Measurements from ENCODE around the gene TMEM59.
"Not testable (repeated sequence)": the region's sequence is repeated elsewhere in the genome, so short reads cannot be mapped to it uniquely, and the experiment has no call there.

Gene TMEM59, protein sequence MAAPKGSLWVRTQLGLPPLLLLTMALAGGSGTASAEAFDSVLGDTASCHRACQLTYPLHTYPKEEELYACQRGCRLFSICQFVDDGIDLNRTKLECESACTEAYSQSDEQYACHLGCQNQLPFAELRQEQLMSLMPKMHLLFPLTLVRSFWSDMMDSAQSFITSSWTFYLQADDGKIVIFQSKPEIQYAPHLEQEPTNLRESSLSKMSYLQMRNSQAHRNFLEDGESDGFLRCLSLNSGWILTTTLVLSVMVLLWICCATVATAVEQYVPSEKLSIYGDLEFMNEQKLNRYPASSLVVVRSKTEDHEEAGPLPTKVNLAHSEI

DNA sequence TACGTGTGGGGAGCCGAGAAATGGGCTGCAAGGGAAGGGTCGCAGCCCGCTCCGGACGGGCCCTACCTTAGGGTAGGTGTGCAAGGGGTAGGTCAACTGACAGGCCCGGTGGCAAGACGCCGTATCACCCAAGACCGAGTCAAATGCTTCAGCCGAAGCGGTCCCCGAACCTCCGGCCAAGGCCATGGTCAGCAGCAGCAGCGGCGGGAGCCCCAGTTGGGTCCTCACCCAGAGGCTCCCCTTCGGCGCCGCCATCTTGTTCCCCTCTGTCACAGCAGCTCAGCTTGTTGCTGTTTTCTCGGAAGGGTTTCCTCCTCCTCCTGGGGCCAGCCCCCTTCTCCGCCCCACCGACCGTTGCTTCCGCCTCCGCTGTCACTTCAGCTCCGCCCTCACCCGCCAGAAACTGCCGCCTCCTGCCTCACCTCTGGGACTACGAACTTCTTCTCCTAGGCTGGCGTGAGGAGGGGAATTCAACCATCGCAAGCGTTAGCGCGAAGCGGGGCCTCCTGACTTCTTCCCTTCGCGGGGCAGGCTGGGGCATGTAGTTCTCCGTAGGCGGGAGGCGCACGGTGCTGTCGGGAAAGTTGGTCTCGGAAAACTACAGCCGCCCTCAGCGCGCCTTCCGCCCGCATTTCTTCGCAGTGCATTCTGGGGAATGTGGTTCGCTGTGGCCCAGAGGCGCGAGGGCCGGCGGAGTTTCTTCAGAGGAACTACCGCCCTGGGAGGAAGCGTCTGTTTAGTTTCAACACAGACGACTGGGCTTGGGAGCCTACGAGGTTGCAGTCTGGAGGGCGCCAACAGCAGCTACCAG is at the start of gene TMEM59, which contains the start of gene TCEANC2:
TMEM59 (minus strand) TSS at position 271 of the 811 bp plus-strand sequence; CDS start at position 255, 16 bp downstream.
TCEANC2 (plus strand) TSS at position 675 of the 811 bp plus-strand sequence. CDS start 815 bp downstream, outside the sequence.
- peak; percentile 97 for DNase-seq

DNA sequence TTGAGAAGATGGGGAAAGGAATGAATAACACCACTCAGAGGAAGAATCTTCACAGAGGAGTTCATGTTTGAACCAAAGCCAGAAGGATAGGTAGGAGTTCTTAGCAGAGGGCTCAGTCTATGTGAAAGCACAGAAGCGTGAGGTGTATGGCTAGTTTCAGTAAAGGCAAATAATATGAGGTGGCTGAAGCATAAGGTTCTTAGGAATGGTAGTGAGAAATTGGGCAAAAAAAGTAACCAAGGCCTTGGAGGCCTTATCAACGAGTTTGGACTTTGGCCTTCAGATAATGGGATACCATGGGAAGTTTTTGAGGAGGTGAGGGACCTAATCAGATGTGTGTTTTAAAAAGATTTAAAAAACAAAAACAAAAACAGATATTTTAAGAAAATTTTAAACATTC is 47.5 kb upstream of the TMEM59 start:
- no peak for DNase-seq

DNA sequence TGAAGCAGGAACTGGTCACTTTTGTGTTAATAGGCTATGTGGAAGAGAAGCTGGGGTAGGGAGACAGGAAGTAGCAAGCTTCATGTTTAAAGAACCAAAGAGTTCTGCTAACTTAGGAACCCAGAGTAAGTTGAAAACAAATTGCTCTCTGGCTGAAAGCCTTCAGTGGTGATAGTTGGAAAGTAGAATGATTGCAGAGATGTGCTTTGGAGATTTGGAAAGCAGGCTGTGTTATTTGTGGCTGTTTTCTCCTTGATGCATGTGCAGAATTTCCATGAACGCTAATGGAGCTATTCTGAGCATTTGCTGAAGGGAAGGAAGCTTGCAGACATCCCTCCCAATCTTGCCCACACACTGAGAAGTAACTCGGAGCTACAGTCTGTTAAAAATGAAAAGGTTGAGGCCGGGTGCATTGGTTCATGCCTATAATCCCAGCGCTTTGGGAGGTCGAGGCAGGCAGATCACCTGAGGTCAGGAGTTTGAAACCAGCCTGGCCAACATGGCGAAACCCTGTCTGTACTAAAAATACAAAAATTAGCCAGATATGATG is 46.1 kb upstream of the TMEM59 start:
- DNase-seq, result no peak

DNA sequence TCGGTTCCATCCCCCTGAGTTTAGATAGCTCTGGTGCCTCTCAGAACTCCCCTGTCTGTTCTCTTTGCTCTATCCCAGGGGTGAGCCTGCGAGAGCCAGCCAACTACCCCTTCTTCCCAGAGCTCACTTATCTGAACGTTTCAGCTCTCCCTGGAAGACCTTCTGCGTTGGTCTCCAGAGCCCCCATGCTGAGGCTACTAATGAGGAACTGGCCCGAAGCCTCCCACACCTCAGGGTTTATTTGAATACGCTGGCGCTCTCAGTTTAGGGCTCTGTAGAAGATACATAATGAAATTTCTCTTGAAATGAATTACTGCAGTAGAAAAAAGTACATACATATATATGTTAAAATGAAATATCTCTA is 43.9 kb upstream of the TMEM59 start:
- DNase-seq, result no peak

DNA sequence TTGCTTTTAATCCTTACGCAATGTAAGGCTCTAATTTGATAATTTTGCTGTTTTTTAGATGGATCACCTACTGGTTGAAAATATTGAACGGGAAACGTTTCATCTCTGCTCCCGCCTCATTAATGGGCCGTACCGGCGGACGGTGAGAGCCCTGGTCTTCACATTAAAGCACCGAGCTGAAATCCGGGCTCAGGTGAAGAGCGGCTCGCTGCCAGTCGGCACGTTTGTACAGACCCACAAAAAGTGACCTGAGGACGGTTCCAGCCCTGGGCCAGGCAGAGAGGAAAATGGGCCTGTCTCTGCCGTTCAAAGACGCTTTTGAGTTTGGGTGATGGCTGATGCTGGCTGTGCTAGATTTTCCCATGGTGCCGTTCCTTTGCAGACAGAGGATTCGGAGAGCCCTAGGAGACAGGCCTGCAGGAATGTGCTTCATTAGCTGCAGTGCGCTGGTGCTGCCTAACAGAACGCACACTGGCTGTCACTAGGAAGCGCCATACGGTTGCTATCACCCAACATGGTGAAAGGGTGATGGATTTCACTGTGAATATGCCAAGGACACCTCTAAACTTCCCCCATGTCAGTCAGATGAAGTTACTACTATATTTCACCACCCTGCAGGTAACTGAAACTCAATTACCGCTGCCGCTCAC is 43.3 kb upstream of the TMEM59 start:
- DNase-seq, result no peak

DNA sequence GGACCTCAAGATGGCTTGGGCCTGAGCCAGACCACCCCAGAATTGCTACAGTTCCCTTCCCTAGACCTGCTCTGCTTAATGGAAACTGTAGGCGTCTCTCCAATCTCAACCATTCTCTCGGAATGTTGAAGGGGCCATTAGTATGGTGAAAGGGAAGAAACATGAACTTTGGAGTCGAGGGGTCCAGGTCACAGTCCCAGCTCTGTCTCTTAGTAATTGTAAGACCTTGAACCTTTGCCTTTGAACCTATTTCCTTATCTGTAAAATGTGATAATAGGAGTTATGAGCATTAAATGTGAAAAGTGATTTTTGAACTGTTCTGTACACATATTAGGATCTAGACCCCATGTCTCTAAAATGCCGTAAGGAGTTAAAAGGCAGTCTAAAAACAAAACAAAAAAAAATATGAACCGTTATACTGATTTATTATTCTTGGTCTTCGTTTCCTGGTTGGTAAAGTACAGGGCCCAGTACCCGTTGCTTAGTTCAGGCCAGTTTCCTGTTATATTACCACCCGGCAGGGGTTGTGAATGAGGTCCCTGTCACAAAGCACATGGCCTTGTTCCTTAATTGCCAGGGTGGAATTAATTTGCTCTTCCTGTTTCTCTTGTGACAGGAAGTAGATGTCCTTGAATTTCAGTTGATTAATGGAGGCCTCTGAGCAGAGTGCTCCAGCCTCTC is 42.7 kb upstream of the TMEM59 start:
- DNase-seq, result no peak

DNA sequence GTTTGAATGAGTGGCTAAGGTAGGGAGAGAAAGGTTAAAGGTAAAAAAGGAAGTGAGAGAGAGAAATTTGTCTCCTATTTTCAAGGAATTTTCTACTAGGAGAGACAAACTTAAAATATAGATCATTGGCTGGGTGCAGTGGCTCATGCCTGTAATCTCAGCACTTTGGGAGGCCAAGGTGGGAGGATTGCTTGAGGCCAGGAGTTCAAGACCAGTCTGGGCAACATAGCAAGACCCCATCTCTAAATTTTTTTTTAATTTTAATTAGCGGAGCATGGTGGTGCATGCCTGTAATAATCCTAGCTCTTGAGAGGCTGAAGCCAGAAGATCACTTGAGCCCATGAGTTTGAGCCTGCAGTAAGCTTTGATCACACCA is 41.7 kb upstream of the TMEM59 start:
- not testable (repeated sequence) for DNase-seq

DNA sequence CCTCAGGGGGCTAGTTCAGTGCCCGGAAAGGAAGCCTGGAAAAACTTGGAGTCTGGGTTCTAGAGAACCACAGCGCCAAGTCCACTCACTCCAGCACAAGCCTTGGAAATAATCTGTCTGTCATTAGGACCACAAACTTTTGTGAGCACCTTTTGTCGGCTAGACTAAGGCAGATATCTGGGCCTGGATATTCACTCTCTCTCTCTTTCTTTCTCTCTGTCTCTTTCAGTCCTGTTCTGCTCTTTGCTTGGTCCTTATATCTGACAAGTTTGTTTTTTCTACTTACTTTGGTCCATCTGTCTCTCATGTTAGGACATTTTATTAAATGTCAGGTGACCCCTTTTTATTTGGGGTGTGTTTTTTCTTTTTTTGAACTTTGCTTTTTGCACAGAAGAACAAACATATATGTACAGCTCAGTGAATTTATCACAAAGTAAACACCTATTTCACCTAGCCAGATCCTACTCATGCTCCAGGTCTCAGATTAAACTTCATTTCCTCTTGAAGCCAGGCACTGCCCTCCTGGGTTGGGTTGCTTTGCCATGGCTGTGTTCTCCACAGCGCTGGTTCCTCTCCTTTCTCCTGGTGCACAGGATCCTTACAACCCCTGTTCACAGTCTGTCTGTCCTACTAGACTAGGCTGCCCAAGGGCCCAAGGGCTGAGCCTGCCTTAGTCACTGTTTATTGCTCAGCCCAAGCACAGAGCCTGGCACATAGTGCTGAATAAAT is 41.2 kb upstream of the TMEM59 start:
- DNase-seq, result no peak

DNA sequence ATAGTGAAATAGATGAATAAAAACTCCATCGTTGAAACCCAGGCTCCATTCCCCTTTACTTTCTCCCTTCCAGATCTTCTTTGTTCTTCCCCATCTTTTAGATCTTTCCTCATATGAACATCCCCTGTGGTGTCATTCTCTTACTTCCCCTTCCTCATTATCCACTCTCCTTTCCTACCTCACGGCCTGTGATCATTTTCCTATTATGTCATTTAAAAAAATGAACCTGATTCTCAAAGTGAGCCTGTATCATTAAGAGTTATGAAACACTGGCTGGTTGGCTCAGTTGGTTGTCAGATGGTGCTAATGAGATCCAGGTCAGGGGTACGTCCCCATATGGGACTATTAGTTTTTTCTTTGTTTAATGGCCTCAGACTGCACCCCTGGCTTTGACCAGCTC is 38.7 kb upstream of the TMEM59 start:
- no peak for DNase-seq

DNA sequence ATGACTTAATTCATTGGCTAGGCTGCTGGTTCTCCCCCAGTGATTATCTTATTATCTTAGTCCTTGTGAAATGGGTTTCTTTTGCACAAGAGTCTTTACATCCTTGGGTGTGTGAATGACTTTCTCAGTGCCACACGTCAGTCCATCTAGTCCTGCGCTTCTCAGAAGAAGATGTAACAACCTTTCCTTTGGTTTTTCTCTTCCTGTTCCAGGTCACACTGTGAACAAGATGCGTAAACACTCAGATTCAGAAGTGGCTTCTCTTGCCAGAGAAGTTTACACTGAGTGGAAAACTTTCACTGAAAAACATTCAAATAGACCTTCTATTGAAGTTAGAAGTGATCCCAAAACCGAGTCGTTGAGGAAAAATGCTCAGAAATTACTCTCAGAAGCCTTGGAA is 35.4 kb upstream of the TMEM59 start:
- no peak for DNase-seq

DNA sequence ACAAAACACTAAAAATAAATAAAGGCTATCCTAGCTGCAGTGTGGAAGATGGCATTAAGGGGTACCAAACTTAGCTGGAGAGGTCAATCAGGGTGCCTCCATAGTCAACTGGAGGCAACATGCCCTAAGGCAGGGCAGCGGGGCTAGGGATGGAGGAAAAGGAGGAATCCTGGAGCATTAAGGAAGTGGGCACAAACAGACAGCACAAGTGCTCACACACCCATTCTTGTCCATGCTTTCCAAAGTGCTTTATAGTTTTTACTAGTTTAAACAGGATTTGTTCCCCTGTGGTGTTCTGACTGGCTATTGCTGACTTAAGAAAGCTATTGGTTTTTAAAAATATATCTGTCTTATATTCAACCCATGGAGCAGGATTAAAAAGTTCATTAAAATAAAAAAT is 33.8 kb upstream of the TMEM59 start:
- no peak for DNase-seq

DNA sequence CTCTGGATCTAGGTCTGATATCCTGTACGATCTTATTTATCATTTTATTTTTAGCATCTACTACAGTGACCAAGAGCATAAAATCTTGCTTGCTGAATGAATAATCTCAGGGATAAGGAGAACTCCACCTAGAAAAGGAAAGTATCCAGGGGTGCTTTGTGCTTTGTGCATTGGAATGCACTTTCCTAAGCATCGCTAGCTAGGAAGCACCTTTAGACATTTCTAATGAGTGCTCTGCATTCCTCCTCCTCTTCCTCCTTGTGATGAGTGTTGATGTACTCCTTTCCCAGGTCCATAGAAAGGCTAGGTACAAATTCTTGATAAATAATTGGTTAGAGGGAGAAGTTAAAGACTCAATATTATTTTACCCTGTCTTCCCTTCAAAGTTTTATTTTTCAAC is 31.8 kb upstream of the TMEM59 start:
- DNase-seq, result no peak

DNA sequence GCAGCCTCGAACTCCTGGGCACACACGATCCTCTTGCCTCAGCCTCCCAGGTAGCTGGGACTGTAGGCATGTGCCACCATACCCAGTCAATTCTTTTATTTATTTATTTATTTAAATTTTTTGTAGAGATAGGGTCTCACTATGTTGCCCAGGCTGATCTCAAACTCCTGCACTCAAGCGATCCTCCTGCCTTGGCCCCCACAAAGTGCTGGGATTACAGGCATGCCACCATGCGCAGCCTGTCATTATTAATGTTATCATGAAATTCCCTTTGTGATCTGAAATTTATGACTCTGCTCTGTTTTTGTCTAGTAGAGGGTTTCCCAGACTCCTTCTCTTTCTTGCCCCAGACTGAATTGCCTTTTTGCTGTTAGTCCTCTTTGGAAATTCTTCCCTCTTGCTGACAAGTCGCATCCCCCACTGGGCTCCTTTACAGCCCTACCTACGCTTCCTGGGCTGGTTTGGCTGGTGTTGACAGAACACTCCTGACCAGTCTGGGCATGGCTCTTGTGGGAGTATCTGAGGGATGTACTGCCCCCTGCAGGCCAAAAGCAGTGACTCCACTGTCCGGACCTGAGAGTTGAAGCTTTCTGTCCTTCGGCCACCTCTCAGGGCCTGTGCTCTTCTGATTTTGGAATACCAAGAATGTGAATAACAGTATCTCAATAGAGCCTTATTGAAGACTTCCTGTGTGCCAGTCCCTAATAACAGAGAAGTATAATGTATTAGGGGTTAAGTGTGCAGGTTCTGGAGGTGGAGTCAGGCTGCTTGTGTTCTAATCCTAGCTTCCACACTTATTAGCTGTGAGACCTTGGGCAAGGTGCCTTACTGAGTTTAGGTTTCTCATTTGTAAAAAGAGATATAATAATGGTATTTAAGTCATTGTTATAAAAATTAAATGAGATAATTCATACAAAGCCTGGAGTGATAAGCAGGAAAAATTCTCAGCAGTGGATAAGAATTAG is 28.6 kb upstream of the TMEM59 start:
- DNase-seq, result peak; percentile 15

DNA sequence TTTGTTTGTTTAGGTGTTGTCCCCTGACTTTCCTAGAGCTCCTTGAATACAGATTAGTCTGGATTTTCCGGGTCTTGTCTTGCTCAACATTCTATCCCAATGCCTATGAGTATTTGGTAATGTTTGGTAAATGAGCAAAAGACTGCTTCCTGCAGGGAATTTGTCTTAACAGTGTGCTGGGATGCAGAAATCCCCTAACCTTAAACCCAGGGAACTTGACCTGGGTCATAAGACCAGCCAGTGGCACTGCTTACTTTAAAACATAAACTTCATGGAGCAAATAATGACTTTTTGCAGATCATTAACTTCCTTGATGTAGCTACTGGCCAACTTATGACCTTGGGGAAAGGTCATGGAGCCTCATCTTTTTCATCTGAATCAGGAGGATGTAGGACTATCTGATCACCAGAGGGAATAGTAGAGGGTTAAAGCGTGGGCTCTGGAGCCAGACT is 27.6 kb upstream of the TMEM59 start:
- DNase-seq, result no peak

DNA sequence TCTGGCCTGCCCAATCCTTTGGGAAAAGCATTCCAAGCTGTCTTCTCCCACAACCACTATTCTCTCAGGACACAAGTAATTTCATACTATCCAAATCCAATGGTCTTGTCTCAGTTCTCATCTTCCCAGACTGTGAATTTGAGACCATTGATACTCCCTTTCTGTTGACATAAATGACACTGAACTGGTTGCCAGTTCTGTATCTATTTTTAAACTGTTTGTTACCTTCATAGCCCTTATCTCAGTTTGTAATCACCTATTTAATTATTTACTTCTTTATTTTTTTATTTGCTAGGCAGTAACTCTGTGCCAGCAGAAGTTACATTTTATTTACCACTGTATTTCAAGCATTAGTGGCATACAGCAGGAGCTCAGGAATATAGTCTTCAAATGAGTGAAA is 24.4 kb upstream of the TMEM59 start:
- DNase-seq, result no peak

DNA sequence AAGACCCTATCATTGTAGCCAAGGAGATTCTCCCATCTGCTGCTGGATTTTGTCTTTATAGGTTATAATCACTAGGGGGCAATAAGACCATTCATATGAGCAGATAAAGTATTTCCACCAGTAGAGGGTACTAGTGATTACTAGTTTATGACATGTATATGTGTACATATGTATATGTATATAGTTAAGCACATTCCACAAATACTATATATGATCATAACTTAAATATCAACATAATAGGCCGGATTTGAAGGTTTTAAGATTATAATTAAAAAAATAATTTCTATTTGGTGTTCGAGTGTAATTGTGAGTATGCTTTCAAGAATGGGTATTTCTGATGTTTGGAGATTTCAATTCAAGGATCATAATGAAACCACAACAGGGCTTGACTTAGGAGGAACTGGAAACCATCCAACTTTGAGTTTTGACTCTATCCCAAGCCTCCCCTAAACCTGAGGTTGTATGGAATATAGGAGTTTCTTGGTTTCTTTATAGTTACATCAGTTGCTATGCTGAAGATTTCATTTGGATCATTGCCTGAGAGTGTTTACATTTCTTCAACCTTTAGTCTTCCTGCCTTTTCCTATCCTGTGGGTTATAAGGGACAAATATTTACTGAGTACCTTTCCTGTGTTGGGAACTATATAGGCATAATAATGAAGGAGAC is 17.3 kb upstream of the TMEM59 start:
- DNase-seq, result no peak

DNA sequence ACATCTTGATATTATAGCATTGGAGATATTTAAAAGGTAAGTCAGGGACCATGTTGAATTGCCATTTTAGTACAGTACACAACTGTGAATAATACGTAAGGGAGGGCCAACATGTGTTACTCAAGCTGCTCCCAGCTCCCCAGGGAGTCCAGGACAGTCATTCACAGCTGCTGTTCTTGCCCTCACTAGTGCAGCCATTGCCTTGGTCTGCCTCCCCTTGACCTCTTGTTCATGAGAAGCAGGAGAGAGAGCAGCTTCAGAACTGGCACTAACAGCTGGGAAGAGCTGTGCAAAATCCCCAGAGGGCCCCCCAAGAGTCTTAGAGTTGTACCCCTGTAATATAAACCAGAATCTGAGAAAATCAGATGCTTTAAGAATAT is 16.8 kb upstream of the TMEM59 start:
- no peak for DNase-seq

DNA sequence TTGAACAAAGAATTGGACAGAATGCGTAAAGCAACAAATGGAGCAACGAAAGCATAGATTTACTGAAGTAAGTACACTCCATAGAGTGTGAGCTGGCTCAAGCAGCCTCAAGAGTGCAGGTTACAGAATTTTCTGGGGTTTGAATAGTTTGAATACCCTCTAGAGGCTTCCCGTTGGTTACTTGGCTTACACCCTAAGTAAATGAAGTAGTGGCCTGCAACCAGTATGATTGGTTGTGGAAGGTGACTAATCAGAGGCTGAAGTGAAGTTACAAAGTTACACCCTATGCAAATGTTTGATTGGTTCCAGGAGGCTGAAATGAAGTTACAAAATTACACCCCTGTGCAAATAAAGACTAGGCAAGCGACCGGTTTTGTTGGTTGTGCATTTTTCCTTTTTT is 11.3 kb upstream of the TMEM59 start:
- no peak for DNase-seq

DNA sequence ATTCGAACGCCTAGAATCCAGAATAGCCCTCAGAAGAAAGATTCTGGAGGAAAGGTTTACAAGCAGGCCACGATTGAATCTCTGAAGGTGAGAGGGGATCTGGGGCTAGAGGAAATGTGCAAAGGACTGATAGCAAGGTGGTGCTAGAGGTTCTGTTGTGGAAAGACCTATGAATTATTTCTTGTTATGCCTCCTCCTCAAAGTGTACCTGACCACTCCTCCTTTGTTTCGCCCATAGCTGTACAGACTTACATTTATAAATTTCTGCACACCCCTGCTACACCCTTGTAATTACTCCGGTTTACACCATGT is 1.4 kb upstream of the TMEM59 start:
- no peak for DNase-seq

DNA sequence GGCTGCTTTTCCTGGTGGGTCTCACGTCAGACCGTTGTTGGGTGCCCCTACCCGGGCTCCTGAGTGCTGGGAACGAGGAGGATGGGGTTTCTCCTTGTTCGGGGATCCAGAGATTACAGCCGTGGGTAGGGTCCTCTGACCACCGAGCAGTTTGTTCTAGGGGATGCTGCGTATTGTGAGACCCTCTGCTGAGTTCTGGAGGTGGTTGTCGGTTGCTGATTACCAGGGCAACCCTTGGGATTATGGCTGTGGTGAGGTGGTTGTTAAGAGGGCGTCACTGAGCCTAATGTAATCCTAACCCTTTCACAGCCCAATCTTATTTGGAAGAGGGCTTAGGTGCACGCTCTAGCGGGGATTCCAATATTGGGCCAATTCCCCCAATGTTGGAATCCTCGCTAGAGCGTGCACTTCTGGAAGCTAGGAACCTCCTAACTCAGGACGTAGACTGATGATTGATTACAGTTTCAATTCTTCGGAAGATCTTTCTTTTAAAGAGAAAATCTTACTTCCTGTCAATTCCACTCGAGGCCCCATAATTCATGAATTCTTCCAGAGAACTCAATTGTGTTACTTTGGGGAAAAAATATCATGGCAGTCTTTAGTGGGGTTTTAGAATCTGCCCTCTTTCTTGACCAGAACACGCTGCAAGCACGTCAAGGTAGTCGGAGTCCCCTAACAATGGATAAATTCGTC is 887 bp upstream of the TMEM59 start:
- no peak for DNase-seq

Measured in activated effector memory CD4-positive, alpha-beta T cell treated with Interleukin-2 at 50 U/mL for 16 hours (primary cell).